VCaP (cell line): ENCODE results near the gene BANF1.
A peak's percentile ranks its signal among the peaks of the same experiment; 100 is the strongest.

Source experiments
- H3K27ac ChIP-seq: fragments of 450-650 bp; 2 replicates; pipeline ENCODE4 v1.5.1; 2017
- TF ChIP-seq, protein P1 (sequence below): fragments of 450-650 bp; conservative IDR thresholded peaks from 2 replicates; pipeline ENCODE4 v1.5.1; 2017; ENCODE audit warnings: mild to moderate bottlenecking, moderate library complexity

BANF1 gene

GRCh38 chr11:66052664-66052982 lies 50.3 kb downstream of the BANF1 start:
- H3K27ac ChIP-seq: peak overlapping the region; percentile 97
- TF ChIP-seq, protein P1, sequence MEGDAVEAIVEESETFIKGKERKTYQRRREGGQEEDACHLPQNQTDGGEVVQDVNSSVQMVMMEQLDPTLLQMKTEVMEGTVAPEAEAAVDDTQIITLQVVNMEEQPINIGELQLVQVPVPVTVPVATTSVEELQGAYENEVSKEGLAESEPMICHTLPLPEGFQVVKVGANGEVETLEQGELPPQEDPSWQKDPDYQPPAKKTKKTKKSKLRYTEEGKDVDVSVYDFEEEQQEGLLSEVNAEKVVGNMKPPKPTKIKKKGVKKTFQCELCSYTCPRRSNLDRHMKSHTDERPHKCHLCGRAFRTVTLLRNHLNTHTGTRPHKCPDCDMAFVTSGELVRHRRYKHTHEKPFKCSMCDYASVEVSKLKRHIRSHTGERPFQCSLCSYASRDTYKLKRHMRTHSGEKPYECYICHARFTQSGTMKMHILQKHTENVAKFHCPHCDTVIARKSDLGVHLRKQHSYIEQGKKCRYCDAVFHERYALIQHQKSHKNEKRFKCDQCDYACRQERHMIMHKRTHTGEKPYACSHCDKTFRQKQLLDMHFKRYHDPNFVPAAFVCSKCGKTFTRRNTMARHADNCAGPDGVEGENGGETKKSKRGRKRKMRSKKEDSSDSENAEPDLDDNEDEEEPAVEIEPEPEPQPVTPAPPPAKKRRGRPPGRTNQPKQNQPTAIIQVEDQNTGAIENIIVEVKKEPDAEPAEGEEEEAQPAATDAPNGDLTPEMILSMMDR: no peak
